ENCODE results near the gene KIDINS220. TPM values are rescaled to one million over a fixed set of nuclear protein-coding genes. Genes with fewer than 3 reads are reported as not detected.

The KIDINS220 gene
- total RNA-seq, 1 donor from 2014 or later: 47.8 TPM

- Mint-ChIP-seq H3K4me3 (ENCODE audit: unreplicated experiment) (no peak overlapping the region), H3K4me1 (ENCODE audit: low read depth, unreplicated experiment) (peaks cover 14% of the 10 kb centered on the region), H3K9me3 (ENCODE audit: unreplicated experiment) (peaks cover 1% of the 10 kb centered on the region), H3K36me3 (ENCODE audit: low read depth, unreplicated experiment) (peaks cover 3% of the 10 kb centered on the region), H3K27ac (ENCODE audit: unreplicated experiment) (no peak overlapping the region), H3K27me3 (ENCODE audit: low read depth, unreplicated experiment) (no peaks in the 10 kb centered on the region)
- no peak for TF ChIP-seq CTCF (IDR thresholded peaks at IDR 0.05; ENCODE audit: insufficient read depth, low read depth, low read length)
- no peak for TF ChIP-seq EZH2 (IDR thresholded peaks at IDR 0.05; ENCODE audit: insufficient read depth, low read length)
- FAIRE-seq (no peak), DNase-seq (ENCODE audit: low read depth) (no peak)
- no peaks in the 10 kb centered on the region for H3K27me3 ChIP-seq (ENCODE audit: insufficient read depth, low read length)
- no peaks in the 10 kb centered on the region for H3K9me3 ChIP-seq (ENCODE audit: insufficient read depth, low read depth, low read length)
- H3K27ac ChIP-seq (ENCODE audit: low read depth, low read length): no peak overlapping the region
- H3K4me2 ChIP-seq (ENCODE audit: low read length): no peak overlapping the region
- H3K36me3 ChIP-seq (ENCODE audit: insufficient read depth, low read length): no peaks in the 10 kb centered on the region
- no peaks in the 10 kb centered on the region for H4K20me1 ChIP-seq (ENCODE audit: insufficient read depth, low read length)
- H3K4me1 ChIP-seq (ENCODE audit: insufficient read depth, low read length): peaks cover 4% of the 10 kb centered on the region
- H3K9ac ChIP-seq (ENCODE audit: low read length): no peak overlapping the region
- H3K79me2 ChIP-seq (ENCODE audit: insufficient read depth, low read length): no peaks in the 10 kb centered on the region
- no peak overlapping the region for H2AFZ ChIP-seq (ENCODE audit: low read depth, low read length)
- H3K4me3 ChIP-seq (ENCODE audit: insufficient read depth, low read depth, low read length): no peak overlapping the region
These were observed 10.0 kb upstream of the KIDINS220 start for GRCh38 chr2:8847400-8847799.

GRCh38 chr2:8841932-8842331, 4.5 kb upstream of the KIDINS220 start:
- no peaks in the 10 kb centered on the region for H3K4me1 ChIP-seq (ENCODE audit: insufficient read depth, low read length)
- DNase-seq (ENCODE audit: low read depth) (no peak), FAIRE-seq (no peak)
- no peaks in the 10 kb centered on the region for H3K36me3 ChIP-seq (ENCODE audit: insufficient read depth, low read length)
- no peaks in the 10 kb centered on the region for H3K4me1 Mint-ChIP-seq (ENCODE audit: low read depth, unreplicated experiment)
- no peak overlapping the region for H3K9ac ChIP-seq (ENCODE audit: low read length)
- no peaks in the 10 kb centered on the region for H3K9me3 ChIP-seq (ENCODE audit: insufficient read depth, low read depth, low read length)
- H3K9me3 Mint-ChIP-seq (ENCODE audit: unreplicated experiment): peaks cover 1% of the 10 kb centered on the region
- H3K27me3 Mint-ChIP-seq (ENCODE audit: low read depth, unreplicated experiment): peaks cover 5% of the 10 kb centered on the region
- peaks cover 4% of the 10 kb centered on the region for H3K79me2 ChIP-seq (ENCODE audit: insufficient read depth, low read length)
- no peak overlapping the region for H3K4me3 Mint-ChIP-seq (ENCODE audit: unreplicated experiment)
- no peak overlapping the region for H3K4me2 ChIP-seq (ENCODE audit: low read length)
- no peak for TF ChIP-seq EZH2 (IDR thresholded peaks at IDR 0.05; ENCODE audit: insufficient read depth, low read length)
- no peak overlapping the region for H3K27ac ChIP-seq (ENCODE audit: low read depth, low read length)
- no peaks in the 10 kb centered on the region for H4K20me1 ChIP-seq (ENCODE audit: insufficient read depth, low read length)
- no peak overlapping the region for H2AFZ ChIP-seq (ENCODE audit: low read depth, low read length)
- H3K36me3 Mint-ChIP-seq (ENCODE audit: low read depth, unreplicated experiment): peaks cover 5% of the 10 kb centered on the region
- H3K4me3 ChIP-seq (ENCODE audit: insufficient read depth, low read depth, low read length): no peak overlapping the region
- H3K27me3 ChIP-seq (ENCODE audit: insufficient read depth, low read length): no peaks in the 10 kb centered on the region
- no peak overlapping the region for H3K27ac Mint-ChIP-seq (ENCODE audit: unreplicated experiment)

- peaks cover 5% of the 10 kb centered on the region for H3K27me3 Mint-ChIP-seq (ENCODE audit: low read depth, unreplicated experiment)
- Histone ChIP-seq H3K27me3 (ENCODE audit: insufficient read depth, low read length) (no peaks in the 10 kb centered on the region), H4K20me1 (ENCODE audit: insufficient read depth, low read length) (peaks cover 12% of the 10 kb centered on the region), H3K9me3 (ENCODE audit: insufficient read depth, low read depth, low read length) (no peaks in the 10 kb centered on the region), H2AFZ (ENCODE audit: low read depth, low read length) (no peak overlapping the region), H3K36me3 (ENCODE audit: insufficient read depth, low read length) (no peaks in the 10 kb centered on the region), H3K4me3 (ENCODE audit: insufficient read depth, low read depth, low read length) (no peak overlapping the region), H3K27ac (ENCODE audit: low read depth, low read length) (no peak overlapping the region), H3K4me2 (ENCODE audit: low read length) (no peak overlapping the region), H3K9ac (ENCODE audit: low read length) (no peak overlapping the region), H3K4me1 (ENCODE audit: insufficient read depth, low read length) (peaks cover 7% of the 10 kb centered on the region), H3K79me2 (ENCODE audit: insufficient read depth, low read length) (peaks cover 17% of the 10 kb centered on the region)
- DNase-seq (ENCODE audit: low read depth) (no peak), FAIRE-seq (no peak)
- no peak overlapping the region for H3K4me3 Mint-ChIP-seq (ENCODE audit: unreplicated experiment)
- H3K4me1 Mint-ChIP-seq (ENCODE audit: low read depth, unreplicated experiment): no peaks in the 10 kb centered on the region
- TF ChIP-seq CTCF (IDR thresholded peaks at IDR 0.05; ENCODE audit: insufficient read depth, low read depth, low read length) (no peak), EZH2 (IDR thresholded peaks at IDR 0.05; ENCODE audit: insufficient read depth, low read length) (no peak)
- H3K9me3 Mint-ChIP-seq (ENCODE audit: unreplicated experiment): no peaks in the 10 kb centered on the region
- no peak overlapping the region for H3K27ac Mint-ChIP-seq (ENCODE audit: unreplicated experiment)
- H3K36me3 Mint-ChIP-seq (ENCODE audit: low read depth, unreplicated experiment): peaks cover 2% of the 10 kb centered on the region
These were observed 3.2 kb upstream of the KIDINS220 start for GRCh38 chr2:8840475-8841091.
